K562 (cell line): ENCODE data around the gene RCC2. TPM values are rescaled to one million over a fixed set of nuclear protein-coding genes. Genes with fewer than 3 reads are reported as not detected.

Experiments
- ATAC-seq: fragments of 200-7000 bp; cut with Tn5 transposase; 3 replicates; pipeline ENCODE4 v1.9.1; 2020; ENCODE audit warnings: moderate library complexity
- BruUV-seq: library from RNA; stranded (reverse); fragments of 400-500 nt; replicated peaks from 2 replicates; lab custom pipeline; 2021; lab: Mats Ljungman, UMichigan
- CTCF ChIA-PET: fragments of 300-600 bp; formaldehyde crosslinking; extraction: SDS; loops from one replicate; lab custom pipeline; 2021; ENCODE audit warnings: low intra/inter-chr PET ratio; lab: Yijun Ruan, JAX
- POLR2A ChIA-PET: fragments of 300-600, 350-650 bp; sonication (Branson Sonifier 250); formaldehyde crosslinking; extraction: SDS; loops from one replicate; lab custom pipeline; 2021; ENCODE audit warnings: antibody characterized with exemption, inconsistent platforms; lab: Yijun Ruan, JAX
- DNase-seq, 4 experiments: peaks; one replicate each; pipeline versions ENCODE4 v3.0.0 to v3.0.0-alpha.2; 2011 to 2018; ENCODE audit warnings: low spot score in 3 of 4, mixed read lengths in 3 of 4; ENCODE audit errors: extremely low read depth in 1 of 4
- FAIRE-seq: peaks from 2 replicates; lab custom pipeline; 2011; peaks lifted over from hg19 to GRCh38; lab: Jason Lieb, UNC
- H2AFZ ChIP-seq: 2 replicates; pipeline ENCODE4 v1.6.0; 2011; ENCODE audit warnings: low read depth, low read length, control low read depth, inconsistent platforms
- H3K27ac ChIP-seq: fragments of 200-600 bp; 3 replicates; pipeline ENCODE4 v1.8.0; 2011; ENCODE audit warnings: low read depth, mild to moderate bottlenecking, control low read depth, inconsistent platforms, low read length, moderate library complexity, mixed read lengths; ENCODE audit errors: extremely low read depth
- H3K27me3 ChIP-seq, 2 experiments: fragments of 300-600 bp in 1 of 2; 2 replicates in 1 of 2; 3 replicates in 1 of 2; pipeline versions ENCODE4 v1.6.0 to v1.8.0; 2011; ENCODE audit warnings: inconsistent platforms in 2 of 2, low read length in 2 of 2, mild to moderate bottlenecking in 1 of 2, mixed read lengths in 1 of 2, moderate library complexity in 1 of 2; ENCODE audit not compliant: control insufficient read depth in 2 of 2, insufficient read depth in 2 of 2
- H3K36me3 ChIP-seq: fragments of 300-600 bp; 3 replicates; pipeline ENCODE4 v1.8.0; 2011; ENCODE audit warnings: mild to moderate bottlenecking, low read length, inconsistent platforms; ENCODE audit not compliant: control insufficient read depth, insufficient read depth
- H3K4me1 ChIP-seq, 2 experiments: fragments of 200-600 bp in 1 of 2; replicated peaks in 1 of 2; 2 replicates in 1 of 2; 3 replicates in 1 of 2; pipeline versions ENCODE4 v1.5.1 to v1.8.0; 2011; ENCODE audit warnings: inconsistent platforms in 2 of 2, low read length in 2 of 2, mild to moderate bottlenecking in 1 of 2, mixed read lengths in 1 of 2, moderate library complexity in 1 of 2; ENCODE audit not compliant: control insufficient read depth in 2 of 2, insufficient read depth in 2 of 2
- H3K4me2 ChIP-seq: 2 replicates; pipeline ENCODE4 v1.6.1; 2011; ENCODE audit warnings: low read length, control low read depth, inconsistent platforms, mixed read lengths; ENCODE audit not compliant: insufficient read depth
- H3K4me3 ChIP-seq: fragments of 200-600 bp; sonication (generic), shearing (Covaris generic); 2 replicates; pipeline ENCODE4 v1.5.1; 2016; ENCODE audit warnings: control low read depth, inconsistent platforms
- H3K79me2 ChIP-seq: fragments of 200-600 bp; 3 replicates; pipeline ENCODE4 v1.8.0; 2011; ENCODE audit warnings: low read length, inconsistent platforms; ENCODE audit not compliant: control insufficient read depth, insufficient read depth
- H3K9ac ChIP-seq, 2 experiments: 2 replicates each; pipeline versions ENCODE4 v1.6.0 to v1.6.1; 2011; ENCODE audit warnings: low read depth in 2 of 2, low read length in 2 of 2, control low read depth in 1 of 2, inconsistent platforms in 1 of 2, mild to moderate bottlenecking in 1 of 2, mixed read lengths in 1 of 2; ENCODE audit not compliant: insufficient read depth in 1 of 2
- H3K9me1 ChIP-seq: one replicate; pipeline ENCODE4 v1.6.0; 2011; ENCODE audit warnings: inconsistent platforms, mild to moderate bottlenecking, low read length, moderate library complexity; ENCODE audit not compliant: control insufficient read depth, insufficient read depth
- H3K9me3 ChIP-seq: replicated peaks from 2 replicates; pipeline ENCODE4 v1.5.1; 2011; ENCODE audit warnings: low read depth, low read length, inconsistent platforms; ENCODE audit not compliant: control insufficient read depth, insufficient read depth
- H4K20me1 ChIP-seq: replicated peaks from 2 replicates; pipeline ENCODE4 v1.6.1; 2011; ENCODE audit warnings: low read length, inconsistent platforms, mixed read lengths; ENCODE audit not compliant: control insufficient read depth, insufficient read depth
- BRD9 ChIP-seq: fragments of 450-650 bp; IDR thresholded peaks from 2 replicates; pipeline ENCODE4 v1.6.1; 2018; ENCODE audit warnings: low read depth; ENCODE audit not compliant: partially characterized antibody
- CEBPB ChIP-seq: fragments of 450-650 bp; IDR thresholded peaks from 2 replicates; pipeline ENCODE4 v1.6.1; 2016; ENCODE audit warnings: missing genetic modification characterization, missing compliant biosample characterization
- CEBPG ChIP-seq, 3 experiments: fragments of 200-800 bp in 1 of 3; sonication (Bioruptor generic) in 1 of 3; sonication (generic) in 1 of 3; formaldehyde crosslinking in 1 of 3; IDR thresholded peaks in 2 of 3; conservative IDR thresholded peaks in 1 of 3; 2 replicates each; pipeline versions ENCODE4 v1.6.1 to v1.8.0; 2016 to 2022; ENCODE audit warnings: missing compliant biosample characterization in 2 of 3, missing genetic modification characterization in 2 of 3, mild to moderate bottlenecking in 1 of 3, missing genetic modification reagents in 1 of 3
- DMBX1 ChIP-seq: fragments of 250-450 bp; sonication (Bioruptor Pico); IDR thresholded peaks from 2 replicates; pipeline ENCODE4 v1.8.0; 2022; ENCODE audit warnings: inconsistent platforms, mild to moderate bottlenecking, moderate library complexity, borderline replicate concordance
- L3MBTL2 ChIP-seq: fragments of 450-650 bp; IDR thresholded peaks from 2 replicates; pipeline ENCODE4 v1.6.1; 2016; ENCODE audit warnings: mild to moderate bottlenecking, moderate library complexity
- PHB ChIP-seq: fragments of 250-450 bp; sonication (Bioruptor Pico); IDR thresholded peaks from 2 replicates; pipeline ENCODE4 v1.5.0; 2021
- SRSF9 ChIP-seq: fragments of 200-400 bp; formaldehyde crosslinking; IDR thresholded peaks from 2 replicates; pipeline ENCODE4 v1.6.1; 2017; ENCODE audit warnings: low read depth, low read length, borderline replicate concordance
- TAF7 ChIP-seq: fragments of 450-650 bp; IDR thresholded peaks from 2 replicates; pipeline ENCODE4 v1.6.1; 2016; ENCODE audit warnings: missing genetic modification characterization, missing compliant biosample characterization
- ZNF175 ChIP-seq: fragments of 200-800 bp; sonication (Bioruptor generic); IDR thresholded peaks from 2 replicates; pipeline ENCODE4 v1.6.1; 2016; ENCODE audit warnings: low read depth, mild to moderate bottlenecking, missing genetic modification characterization, missing compliant biosample characterization
- ZNF395 ChIP-seq: fragments of 200-800 bp; sonication (Bioruptor generic); IDR thresholded peaks from 2 replicates; pipeline ENCODE4 v1.6.1; 2017; ENCODE audit warnings: missing genetic modification characterization, missing compliant biosample characterization
- WGBS: fragments of 100-300 bp; shearing (Covaris generic); methylation state at CpG from one replicate; pipeline ENCODE4 v1.1.6; 2016; ENCODE audit warnings: low coverage, mixed read lengths; ENCODE audit not compliant: insufficient coverage; ENCODE audit errors: missing lambda C conversion rate; 5-methylcytosine and 5-hydroxymethylcytosine counted together
- in situ Hi-C: fragments of 300-500 bp; cut with MboI; formaldehyde crosslinking; loops from 4 replicates; pipeline ENCODE4 v1.15.0; 2018; ENCODE audit warnings: inconsistent platforms, mixed read lengths
- intact Hi-C: fragments of 100-400 bp; cut with micrococcal nuclease; formaldehyde crosslinking; loops from 2 replicates; pipeline ENCODE4 v1.14.2; 2022
- polyA plus RNA-seq, 8 experiments: library from polyadenylated mRNA; depleted of rRNA in 4 of 8; stranded (reverse) in 5 of 8; unstranded in 3 of 8; fragments of >200 nt; fragmentation: Nextera tagmentation in 2 of 8; fragmentation: Illumina TruSeq in 1 of 8; extraction: Ambion mirVana in 2 of 8; extraction: Trizol in 1 of 8; gene quantifications; 2 replicates each; pipeline versions ENCODE4 v1.2.1 to v1.2.3, GENCODE V29; 2011 to 2014; ENCODE audit warnings: inconsistent platforms in 1 of 8, missing spikeins in 1 of 8
- total RNA-seq, 7 experiments: library from RNA; depleted of rRNA in 6 of 7; stranded (reverse); fragments of >200 nt in 6 of 7; fragmentation: Illumina TruSeq in 2 of 7; extraction: Trizol in 2 of 7; gene quantifications; 2 replicates each; pipeline versions ENCODE4 v1.2.1 to v1.2.3, GENCODE V29; 2011 to 2021; ENCODE audit warnings: low replicate concordance in 1 of 7
- TF ChIP-seq, protein P1 (sequence below): fragments of 250-450 bp; sonication (Bioruptor Pico); IDR thresholded peaks from 2 replicates; pipeline ENCODE4 v1.5.0; 2022; ENCODE audit warnings: mild to moderate bottlenecking

RCC2 gene
- total and polyA plus RNA-seq, 9 of the 15 experiments (the other 6 are each of a cell fraction or from before 2014, with no cell fraction given), result 31.8 to 292 (median 116) TPM

DNA sequence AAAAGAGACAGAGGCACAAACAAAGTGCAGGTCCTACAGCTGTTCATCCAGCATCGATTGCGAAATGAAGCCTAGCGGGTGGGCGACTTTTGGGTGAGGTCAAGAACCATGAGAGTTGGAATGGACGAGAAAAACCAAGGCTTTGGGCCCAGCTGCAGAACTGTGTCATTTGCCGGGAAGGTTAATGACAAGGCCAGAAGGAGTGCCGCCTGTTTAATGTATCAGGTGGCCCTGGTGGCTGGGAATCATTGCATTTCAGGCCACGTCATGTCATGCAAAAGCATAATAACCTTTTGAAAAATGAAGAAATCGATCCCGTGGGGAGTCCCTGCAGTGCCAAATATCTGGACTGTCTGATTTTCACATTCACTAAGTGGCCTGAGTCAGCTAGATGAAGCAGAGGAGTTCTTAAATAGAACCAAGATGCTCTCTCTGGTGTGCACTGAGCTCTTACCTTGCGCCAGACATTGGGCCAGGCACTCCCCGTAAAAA is 8.1 kb upstream of the RCC2 start:
- no peaks in the 10 kb centered on the region for H4K20me1 ChIP-seq
- no peak overlapping the region for H3K27ac ChIP-seq
- no peak overlapping the region for H3K4me3 ChIP-seq
- no peaks in the 10 kb centered on the region for H3K9me3 ChIP-seq
- H3K4me1 ChIP-seq, result no peaks in the 10 kb centered on the region; a peak in 2 of 5 replicates
- H3K4me2 ChIP-seq, result no peak overlapping the region
- DNase-seq (no peak), ATAC-seq (peak; percentile 4)
- H3K27me3 ChIP-seq, result no peaks in the 10 kb centered on the region
- no TSS peak for BruUV-seq
- CTCF ChIA-PET, result no interaction called here
- POLR2A ChIA-PET, result interaction anchor here (0.6 to 1.4 kb wide), 4 partner anchors 8 to 266 kb away, joined by 3 read pairs; partner anchors contain the start of gene RCC2
- no peaks in the 10 kb centered on the region for H3K36me3 ChIP-seq
- intact Hi-C loops, result no loop called here
- H3K79me2 ChIP-seq, result no peaks in the 10 kb centered on the region
- H3K9ac ChIP-seq, result no peak overlapping the region
- 57% methylated on average over 12 of the region's 12 CpGs for WGBS
- TF ChIP-seq BRD9 (no peak), CEBPB (tag) (peak; percentile 91), PHB (0 out of 2 replicates have a peak, but pooled peaks have one; percentile 70), CEBPG (CRISPR knock-in tag; IDR thresholded peaks at IDR 0.05) (no peak), CEBPG (tag; conservative IDR thresholded peaks at IDR 0.05 in 1 of 2, IDR thresholded peaks at IDR 0.05 in 1 of 2) (peak; percentile 45 to 58; a peak in 3 of 4 replicates)
- TF ChIP-seq, all 486 proteins: peak for 3
- FAIRE-seq, result no peak
- in situ Hi-C loops, result no loop called here
- Histone ChIP-seq H3K9me1 (no peaks in the 10 kb centered on the region), H2AFZ (no peak overlapping the region)

- no peak for ATAC-seq
- POLR2A ChIA-PET, result interaction anchor here (0.7 to 2.7 kb wide), 5 partner anchors 9 to 33 kb away, joined by 3 to 14 read pairs (median 3); no protein-coding TSS in a partner anchor
- TF ChIP-seq TAF7 (peak; percentile 11; the same call in 1 of the 2 replicates), ZNF175 (CRISPR knock-in tag) (peak; percentile 70), DMBX1 (CRISPR knock-in tag) (peak; percentile 90), SRSF9 (no peak), L3MBTL2 (0 out of 2 replicates have a peak, but pooled peaks have one; percentile 13), ZNF395 (peak; percentile 60; the same call in 1 of the 2 replicates)
- TF ChIP-seq, protein P1, sequence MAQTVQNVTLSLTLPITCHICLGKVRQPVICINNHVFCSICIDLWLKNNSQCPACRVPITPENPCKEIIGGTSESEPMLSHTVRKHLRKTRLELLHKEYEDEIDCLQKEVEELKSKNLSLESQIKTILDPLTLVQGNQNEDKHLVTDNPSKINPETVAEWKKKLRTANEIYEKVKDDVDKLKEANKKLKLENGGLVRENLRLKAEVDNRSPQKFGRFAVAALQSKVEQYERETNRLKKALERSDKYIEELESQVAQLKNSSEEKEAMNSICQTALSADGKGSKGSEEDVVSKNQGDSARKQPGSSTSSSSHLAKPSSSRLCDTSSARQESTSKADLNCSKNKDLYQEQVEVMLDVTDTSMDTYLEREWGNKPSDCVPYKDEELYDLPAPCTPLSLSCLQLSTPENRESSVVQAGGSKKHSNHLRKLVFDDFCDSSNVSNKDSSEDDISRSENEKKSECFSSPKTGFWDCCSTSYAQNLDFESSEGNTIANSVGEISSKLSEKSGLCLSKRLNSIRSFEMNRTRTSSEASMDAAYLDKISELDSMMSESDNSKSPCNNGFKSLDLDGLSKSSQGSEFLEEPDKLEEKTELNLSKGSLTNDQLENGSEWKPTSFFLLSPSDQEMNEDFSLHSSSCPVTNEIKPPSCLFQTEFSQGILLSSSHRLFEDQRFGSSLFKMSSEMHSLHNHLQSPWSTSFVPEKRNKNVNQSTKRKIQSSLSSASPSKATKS (CRISPR knock-in tag), result no peak
Measured at GRCh38 chr1:17442841-17443240, 3.4 kb upstream of the RCC2 start.

More at GRCh38 chr1:17442841-17443240, 3.4 kb upstream of the RCC2 start:
- Histone ChIP-seq H3K27ac (no peak overlapping the region), H3K9ac (no peak overlapping the region), H3K9me3 (no peaks in the 10 kb centered on the region), H2AFZ (no peak overlapping the region), H3K27me3 (no peaks in the 10 kb centered on the region; a peak in 1 of 5 replicates), H3K36me3 (no peaks in the 10 kb centered on the region), H3K4me2 (no peak overlapping the region), H4K20me1 (no peaks in the 10 kb centered on the region), H3K79me2 (peaks cover 26% of the 10 kb centered on the region), H3K4me1 (peaks cover 12 to 14% of the 10 kb centered on the region in 2 experiments; a peak in 4 of 5 replicates), H3K4me3 (no peak overlapping the region), H3K9me1 (no peaks in the 10 kb centered on the region)
- 55% methylated on average over 6 of the region's 6 CpGs for WGBS
- intact Hi-C loops, result no loop called here
- no peak for DNase-seq
- BruUV-seq, result no TSS peak
- CTCF ChIA-PET, result no interaction called here
- no peak for FAIRE-seq
- in situ Hi-C loops, result no loop called here
